Measurements from ENCODE around the gene PTH1R.

- TF ChIP-seq POLR2A (IDR thresholded peaks at IDR 0.05) (no peak), POLR2AphosphoS5 (IDR thresholded peaks at IDR 0.05) (no peak)
- TF ChIP-seq, protein P1, sequence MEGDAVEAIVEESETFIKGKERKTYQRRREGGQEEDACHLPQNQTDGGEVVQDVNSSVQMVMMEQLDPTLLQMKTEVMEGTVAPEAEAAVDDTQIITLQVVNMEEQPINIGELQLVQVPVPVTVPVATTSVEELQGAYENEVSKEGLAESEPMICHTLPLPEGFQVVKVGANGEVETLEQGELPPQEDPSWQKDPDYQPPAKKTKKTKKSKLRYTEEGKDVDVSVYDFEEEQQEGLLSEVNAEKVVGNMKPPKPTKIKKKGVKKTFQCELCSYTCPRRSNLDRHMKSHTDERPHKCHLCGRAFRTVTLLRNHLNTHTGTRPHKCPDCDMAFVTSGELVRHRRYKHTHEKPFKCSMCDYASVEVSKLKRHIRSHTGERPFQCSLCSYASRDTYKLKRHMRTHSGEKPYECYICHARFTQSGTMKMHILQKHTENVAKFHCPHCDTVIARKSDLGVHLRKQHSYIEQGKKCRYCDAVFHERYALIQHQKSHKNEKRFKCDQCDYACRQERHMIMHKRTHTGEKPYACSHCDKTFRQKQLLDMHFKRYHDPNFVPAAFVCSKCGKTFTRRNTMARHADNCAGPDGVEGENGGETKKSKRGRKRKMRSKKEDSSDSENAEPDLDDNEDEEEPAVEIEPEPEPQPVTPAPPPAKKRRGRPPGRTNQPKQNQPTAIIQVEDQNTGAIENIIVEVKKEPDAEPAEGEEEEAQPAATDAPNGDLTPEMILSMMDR (IDR thresholded peaks at IDR 0.05) = no peak
These were observed 50.8 kb downstream of the PTH1R start for GRCh38 chr3:46928282-46928681.

All from suprapubic skin (tissue), 4 donors.